Thyroid gland (tissue), 4 donors: ENCODE measurements around the gene VWA2. TPM values are rescaled to one million over a fixed set of nuclear protein-coding genes. Genes with fewer than 3 reads are reported as not detected.
"Not testable (repeated sequence)": the region's sequence is repeated elsewhere in the genome, so short reads cannot be mapped to it uniquely, and the experiment has no call there.

Experiments used
- DNase-seq, 2 donors: peaks; one replicate each; pipeline ENCODE4 v3.0.0-alpha.2; 2019
- H3K27ac ChIP-seq, 3 donors: fragments of 200-600 bp; sonication (generic); 1 replicate in 2 of 3; 2 replicates in 1 of 3; pipeline ENCODE4 v1.5.1; 2016 to 2019; ENCODE audit warnings: mild to moderate bottlenecking in 1 of 3, moderate library complexity in 1 of 3
- H3K27me3 ChIP-seq: fragments of 200-600 bp; sonication (generic); one replicate; pipeline ENCODE4 v1.5.1; 2019
- H3K36me3 ChIP-seq, 2 donors: fragments of 200-600 bp; sonication (generic); one replicate each; pipeline ENCODE4 v1.5.1; 2016 to 2019
- H3K4me1 ChIP-seq, 2 donors: fragments of 200-600 bp; sonication (generic); one replicate each; pipeline ENCODE4 v1.5.1; 2017 to 2019
- H3K4me3 ChIP-seq, 3 donors: fragments of 200-600 bp; sonication (generic); replicated peaks in 1 of 3; 1 replicate in 2 of 3; 2 replicates in 1 of 3; pipeline ENCODE4 v1.5.1; 2016; ENCODE audit warnings: mild to moderate bottlenecking in 1 of 3
- H3K9me3 ChIP-seq: fragments of 200-600 bp; sonication (generic); one replicate; pipeline ENCODE4 v1.5.1; 2017
- POLR2A ChIP-seq, 2 donors: fragments of 450-650 bp; IDR thresholded peaks; one replicate each; pipeline ENCODE4 v1.6.1; 2017; ENCODE audit warnings: antibody characterized with exemption in 2 of 2, mild to moderate bottlenecking in 2 of 2, moderate library complexity in 1 of 2
- WGBS, 2 donors: methylation state at CpG; one replicate each; pipeline ENCODE4 v1.1.5; 2017; 5-methylcytosine and 5-hydroxymethylcytosine counted together
- intact Hi-C: fragments of 100-400 bp; cut with DNase I; formaldehyde crosslinking; loops from one replicate; pipeline ENCODE4 v1.15.1; 2023
- total RNA-seq, 4 donors: library from RNA; depleted of rRNA; stranded (reverse); fragments of >200 nt; gene quantifications; one replicate each; pipeline ENCODE4 v1.2.3, GENCODE V29; 2016
- TF ChIP-seq, protein P1 (sequence below), 6 experiments: fragments of 200-600 bp in 3 of 6; fragments of 450-650 bp in 3 of 6; sonication (generic) in 3 of 6; IDR thresholded peaks; one replicate each; pipeline ENCODE4 v1.5.1; 2016 to 2019; ENCODE audit warnings: antibody characterized with exemption in 6 of 6, mild to moderate bottlenecking in 2 of 6, inconsistent platforms in 1 of 6, moderate library complexity in 1 of 6

Gene VWA2
- total RNA-seq, 4 donors from 2014 or later = 0.13 to 0.22 TPM; not detected in 2

DNA sequence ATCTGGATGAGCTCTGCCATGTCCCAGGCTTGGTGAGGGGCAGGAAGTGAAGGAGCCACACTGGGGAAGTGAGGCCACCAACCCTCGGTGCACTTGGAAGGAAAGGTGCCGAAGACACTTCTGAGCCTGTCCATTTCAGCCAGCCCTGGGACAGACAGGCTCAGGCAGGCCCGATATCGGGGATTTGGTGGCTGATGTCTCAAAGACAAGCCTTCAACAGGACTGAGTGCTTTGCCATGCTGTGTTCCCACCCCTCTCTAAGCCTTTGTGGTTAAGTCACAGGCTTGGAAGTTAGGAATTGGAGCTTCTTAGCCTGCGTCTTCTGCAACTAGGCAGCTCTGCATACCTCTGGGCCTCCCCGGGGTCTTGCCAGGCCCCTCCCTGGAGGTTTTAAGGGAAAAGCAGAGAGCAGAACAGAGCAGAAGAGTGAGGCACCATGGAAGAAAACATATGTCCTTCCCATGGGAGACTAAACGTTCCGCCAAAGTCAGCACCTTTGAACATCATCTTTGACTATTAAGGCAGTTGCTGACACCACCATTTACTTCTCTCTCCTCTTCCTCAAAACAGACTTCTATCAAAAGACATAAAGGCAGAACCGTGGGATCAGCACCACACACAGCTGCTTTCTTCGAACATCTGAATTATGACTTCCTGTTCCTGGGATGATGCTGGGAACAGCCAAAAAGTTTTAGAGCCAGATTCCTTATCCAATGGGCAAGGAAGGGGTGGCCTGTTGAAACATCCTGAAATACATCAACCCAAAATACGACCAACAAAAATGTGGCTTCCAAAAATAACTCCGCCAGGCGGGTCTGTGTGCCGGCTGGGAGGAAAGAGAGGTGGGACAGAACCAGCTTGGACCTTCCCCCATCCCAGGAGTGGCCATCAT, 93.5 kb downstream of the VWA2 start:
- no peaks in the 10 kb centered on the region for H3K27me3 ChIP-seq
- H3K4me3 ChIP-seq = no peak overlapping the region
- no peak for DNase-seq
- H3K36me3 ChIP-seq = peaks cover 6 to 11% of the 10 kb centered on the region in 2 donors
- intact Hi-C loops = no loop called here
- no peaks in the 10 kb centered on the region for H3K9me3 ChIP-seq
- H3K27ac ChIP-seq = peak overlapping the region; percentile 55 to 68 (median 65)
- peaks cover 41 to 61% of the 10 kb centered on the region in 2 donors for H3K4me1 ChIP-seq
- WGBS, 2 donors = 61 to 68% methylated on average over 12 to 14 of the region's 14 CpGs
- TF ChIP-seq, protein P1, sequence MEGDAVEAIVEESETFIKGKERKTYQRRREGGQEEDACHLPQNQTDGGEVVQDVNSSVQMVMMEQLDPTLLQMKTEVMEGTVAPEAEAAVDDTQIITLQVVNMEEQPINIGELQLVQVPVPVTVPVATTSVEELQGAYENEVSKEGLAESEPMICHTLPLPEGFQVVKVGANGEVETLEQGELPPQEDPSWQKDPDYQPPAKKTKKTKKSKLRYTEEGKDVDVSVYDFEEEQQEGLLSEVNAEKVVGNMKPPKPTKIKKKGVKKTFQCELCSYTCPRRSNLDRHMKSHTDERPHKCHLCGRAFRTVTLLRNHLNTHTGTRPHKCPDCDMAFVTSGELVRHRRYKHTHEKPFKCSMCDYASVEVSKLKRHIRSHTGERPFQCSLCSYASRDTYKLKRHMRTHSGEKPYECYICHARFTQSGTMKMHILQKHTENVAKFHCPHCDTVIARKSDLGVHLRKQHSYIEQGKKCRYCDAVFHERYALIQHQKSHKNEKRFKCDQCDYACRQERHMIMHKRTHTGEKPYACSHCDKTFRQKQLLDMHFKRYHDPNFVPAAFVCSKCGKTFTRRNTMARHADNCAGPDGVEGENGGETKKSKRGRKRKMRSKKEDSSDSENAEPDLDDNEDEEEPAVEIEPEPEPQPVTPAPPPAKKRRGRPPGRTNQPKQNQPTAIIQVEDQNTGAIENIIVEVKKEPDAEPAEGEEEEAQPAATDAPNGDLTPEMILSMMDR (IDR thresholded peaks at IDR 0.05) = no peak

DNA sequence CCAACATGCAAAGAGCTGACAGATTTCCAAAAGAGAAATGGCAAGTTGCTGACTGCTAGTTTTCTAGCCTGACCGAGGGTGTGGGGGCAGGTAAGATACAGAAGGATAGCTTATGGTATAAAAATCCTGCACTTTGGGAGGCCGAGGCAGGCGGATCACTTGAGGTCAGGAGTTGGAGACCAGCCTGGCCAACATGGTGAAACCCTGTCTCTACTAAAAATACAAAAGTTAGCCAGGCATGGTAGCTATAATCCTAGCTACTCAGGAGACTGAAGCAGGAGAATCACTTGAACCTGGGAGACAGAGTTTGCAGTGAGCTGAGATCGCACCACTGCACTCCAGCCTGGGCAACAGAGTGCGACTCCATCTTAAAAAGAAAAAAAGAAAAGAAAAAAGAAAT, 94.4 kb downstream of the VWA2 start:
- Histone ChIP-seq H3K27ac (peak overlapping the region; percentile 55 to 68 (median 65)), H3K36me3 (peaks cover 13 to 18% of the 10 kb centered on the region in 2 donors), H3K4me1 (peaks cover 41 to 57% of the 10 kb centered on the region in 2 donors)
- H3K27me3 ChIP-seq, H3K9me3 ChIP-seq, intact Hi-C loops, H3K4me3 ChIP-seq: not testable (repeated sequence)
- WGBS, 2 donors = 32 to 44% methylated on average over 5 of the region's 5 CpGs
- DNase-seq = peak; percentile 55 to 57

DNA sequence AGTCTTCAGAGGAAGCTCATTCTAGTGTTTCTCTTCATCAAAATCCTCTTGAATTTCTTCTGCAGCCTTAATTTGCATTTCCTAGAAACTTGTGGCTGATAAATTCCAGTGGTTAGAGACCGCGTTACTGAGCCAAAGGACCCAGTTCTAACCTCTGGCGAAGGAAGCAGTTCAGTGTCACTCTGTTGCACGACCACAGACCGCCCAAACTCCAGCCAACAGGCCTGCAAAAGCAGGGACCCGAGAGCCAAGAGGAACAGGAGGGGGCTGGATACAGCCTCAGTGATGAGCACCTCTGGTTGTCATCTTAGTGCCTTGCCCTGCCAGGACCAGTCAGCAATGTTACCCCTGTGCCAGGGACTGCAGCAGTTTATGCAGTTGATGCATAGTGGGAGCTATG, 95.2 kb downstream of the VWA2 start:
- no peak for TF ChIP-seq POLR2A (IDR thresholded peaks at IDR 0.05)
- TF ChIP-seq, protein P1 (IDR thresholded peaks at IDR 0.05) = no peak
- WGBS, 2 donors = 44 to 76% methylated on average over 5 to 6 of the region's 6 CpGs
- H3K27me3 ChIP-seq = no peaks in the 10 kb centered on the region
- H3K4me3 ChIP-seq = no peak overlapping the region
- peaks cover 15 to 18% of the 10 kb centered on the region in 2 donors for H3K36me3 ChIP-seq
- peak; percentile 35 to 56 for DNase-seq
- H3K9me3 ChIP-seq = no peaks in the 10 kb centered on the region
- intact Hi-C loops = no loop called here
- peak overlapping the region; percentile 55 to 65 (median 57) for H3K27ac ChIP-seq
- H3K4me1 ChIP-seq = peaks cover 33 to 48% of the 10 kb centered on the region in 2 donors

DNA sequence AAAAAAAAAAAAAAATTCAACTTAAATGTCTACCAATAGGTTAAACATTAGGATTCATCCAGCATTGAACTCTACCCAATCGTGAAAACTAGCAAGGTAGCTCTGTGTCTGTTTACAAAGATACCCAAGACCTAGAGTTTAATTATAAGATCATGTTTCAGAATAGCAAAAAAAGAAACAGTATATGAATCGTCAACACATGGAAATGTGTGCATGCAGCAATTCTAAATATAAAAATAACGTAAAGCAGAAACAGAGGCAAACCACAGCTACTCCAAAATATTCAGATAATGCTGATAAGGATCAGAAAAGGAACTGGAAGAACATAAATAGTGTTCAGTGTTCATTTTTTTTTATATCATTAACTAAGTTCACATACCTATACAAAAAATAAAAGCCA, 96.6 kb downstream of the VWA2 start:
- Histone ChIP-seq H3K4me3 (no peak overlapping the region), H3K27ac (peak overlapping the region in 1 of 3 donors; percentile 55), H3K4me1 (peaks cover 34 to 45% of the 10 kb centered on the region in 2 donors), H3K27me3 (no peaks in the 10 kb centered on the region), H3K9me3 (no peaks in the 10 kb centered on the region), H3K36me3 (peaks cover 15 to 18% of the 10 kb centered on the region in 2 donors)
- TF ChIP-seq, protein P1 (IDR thresholded peaks at IDR 0.05) = no peak
- no peak for TF ChIP-seq POLR2A (IDR thresholded peaks at IDR 0.05)
- WGBS, 2 donors = 69 to 70% methylated on average over 3 of the region's 3 CpGs
- DNase-seq = no peak
- intact Hi-C loops = no loop called here

DNA sequence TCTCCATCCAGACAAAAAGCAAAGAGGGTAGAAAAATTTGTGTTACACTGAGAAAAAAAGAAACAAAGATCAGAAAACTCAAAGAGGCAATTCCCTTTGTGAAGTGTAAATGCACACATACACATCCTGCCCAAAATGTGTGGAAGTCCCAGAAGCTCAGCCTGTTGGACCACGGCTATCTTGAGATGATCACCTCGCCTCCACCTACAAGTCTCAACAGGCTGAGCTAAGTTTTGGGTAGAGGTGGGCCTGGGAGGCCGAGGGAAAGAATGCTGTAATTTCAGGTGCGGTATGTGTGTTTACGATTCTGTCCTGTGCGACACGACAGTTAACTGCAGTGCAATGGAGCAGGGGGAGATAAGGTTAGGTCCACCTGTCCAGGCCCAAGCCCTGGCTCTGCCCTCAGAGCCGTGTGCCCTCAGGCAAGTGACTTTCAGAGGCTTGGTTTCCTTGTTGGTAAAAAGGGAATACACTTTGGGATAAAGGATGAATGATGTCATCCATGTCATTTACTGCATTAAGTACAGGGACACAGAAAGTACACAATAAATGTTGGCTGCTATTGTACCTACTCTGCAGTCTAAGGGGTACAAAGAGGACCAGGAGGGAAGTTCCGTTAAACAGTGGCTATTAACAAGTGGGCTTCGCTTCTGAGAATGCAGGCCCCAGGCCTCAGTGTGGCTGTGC, 97.9 kb downstream of the VWA2 start:
- Histone ChIP-seq H3K4me3 (no peak overlapping the region), H3K4me1 (peaks cover 40 to 48% of the 10 kb centered on the region in 2 donors), H3K27me3 (no peaks in the 10 kb centered on the region), H3K27ac (peak overlapping the region in 1 of 3 donors; percentile 55), H3K36me3 (peaks cover 11 to 13% of the 10 kb centered on the region in 2 donors), H3K9me3 (no peaks in the 10 kb centered on the region)
- no peak for TF ChIP-seq POLR2A (IDR thresholded peaks at IDR 0.05)
- TF ChIP-seq, protein P1 (IDR thresholded peaks at IDR 0.05) = no peak
- intact Hi-C loops = no loop called here
- no peak for DNase-seq
- WGBS, 2 donors = 88 to 90% methylated on average over 10 of the region's 10 CpGs
